GM19351 (cell line): ENCODE results near the gene HOMEZ.
"Not testable (repeated sequence)": the region's sequence is repeated elsewhere in the genome, so short reads cannot be mapped to it uniquely, and the experiment has no call there.

ENCODE experiments used
- ATAC-seq: cut with Tn5 transposase; IDR thresholded peaks from one replicate; pipeline ENCODE4 v1.9.1; 2021; ENCODE audit warnings: mild to moderate bottlenecking, moderate library complexity; ENCODE audit not compliant: unreplicated experiment

HOMEZ gene

GRCh38 chr14:23285530-23286019 lies 357 bp downstream of the HOMEZ start:
- peak; percentile 21 for ATAC-seq

GRCh38 chr14:23284654-23285529 lies 1.0 kb downstream of the HOMEZ start:
- no peak for ATAC-seq

GRCh38 chr14:23281247-23281646 lies 4.7 kb downstream of the HOMEZ start:
- no peak for ATAC-seq

- ATAC-seq: not testable (repeated sequence)
These were observed 8.0 kb downstream of the HOMEZ start for GRCh38 chr14:23277928-23278327.

GRCh38 chr14:23277189-23277588 lies 8.7 kb downstream of the HOMEZ start:
- ATAC-seq: no peak

- no peak for ATAC-seq
These were observed 10.5 kb downstream of the HOMEZ start for GRCh38 chr14:23275412-23275811.

GRCh38 chr14:23269193-23269592 lies 16.7 kb downstream of the HOMEZ start:
- ATAC-seq: no peak

GRCh38 chr14:23260849-23261248 lies 25.1 kb downstream of the HOMEZ start:
- ATAC-seq: not testable (repeated sequence)

- no peak for ATAC-seq
These were observed 26.5 kb downstream of the HOMEZ start for GRCh38 chr14:23259426-23259825.

- ATAC-seq: no peak
These were observed 27.7 kb downstream of the HOMEZ start for GRCh38 chr14:23258256-23258655.

GRCh38 chr14:23252420-23253333 lies 33.3 kb downstream of the HOMEZ start:
- ATAC-seq: no peak

GRCh38 chr14:23252006-23252405 lies 33.9 kb downstream of the HOMEZ start:
- ATAC-seq: no peak

GRCh38 chr14:23249824-23250223 lies 36.1 kb downstream of the HOMEZ start:
- ATAC-seq: no peak

GRCh38 chr14:23248601-23249000 lies 37.3 kb downstream of the HOMEZ start:
- no peak for ATAC-seq

GRCh38 chr14:23245282-23245681 lies 40.6 kb downstream of the HOMEZ start:
- no peak for ATAC-seq

GRCh38 chr14:23243066-23243465 lies 42.9 kb downstream of the HOMEZ start:
- no peak for ATAC-seq

- ATAC-seq: no peak
These were observed 43.9 kb downstream of the HOMEZ start for GRCh38 chr14:23242076-23242475.

- ATAC-seq: not testable (repeated sequence)
These were observed 44.7 kb downstream of the HOMEZ start for GRCh38 chr14:23241061-23241715.

- no peak for ATAC-seq
These were observed 45.3 kb downstream of the HOMEZ start for GRCh38 chr14:23240661-23241060.

- ATAC-seq: peak; percentile 69
These were observed 47.9 kb downstream of the HOMEZ start, which contains the start of gene RNF212B for GRCh38 chr14:23237772-23238594. Gene RNF212B, plus strand, starts transcription at chr14:23237936. Its CDS starts 2,410 bp downstream, at chr14:23240346.
